Adrenal gland (tissue), 5 donors: ENCODE data around the gene ZNF322.

Source experiments
- CTCF ChIP-seq, 6 experiments: fragments of 450-650 bp in 4 of 6; fragments of 200-600 bp in 2 of 6; sonication (generic) in 1 of 6; IDR thresholded peaks; 1 replicate in 5 of 6; 2 replicates in 1 of 6; pipeline versions ENCODE4 v1.5.1 to v1.8.0; 2016 to 2021; ENCODE audit warnings: antibody characterized with exemption in 6 of 6, mild to moderate bottlenecking in 2 of 6, moderate library complexity in 1 of 6
- POLR2A ChIP-seq, 2 donors: fragments of 450-650 bp; IDR thresholded peaks; one replicate each; pipeline ENCODE4 v1.6.1; 2017; ENCODE audit warnings: antibody characterized with exemption in 2 of 2, mild to moderate bottlenecking in 2 of 2, moderate library complexity in 1 of 2
- donor health status: DM: no; HTN: no; CAD: no.

GRCh38 chr6:26623339-26623859 lies 36.1 kb downstream of the ZNF322 start:
- TF ChIP-seq CTCF (IDR thresholded peaks at IDR 0.05), result no peak
- no peak for TF ChIP-seq POLR2A (IDR thresholded peaks at IDR 0.05)
